Fibroblast of skin of scalp (primary cell): Measurements from ENCODE around the gene TF.
"Not testable (repeated sequence)": the region's sequence is repeated elsewhere in the genome, so short reads cannot be mapped to it uniquely, and the experiment has no call there.

ENCODE experiments used
- DNase-seq: peaks from one replicate; pipeline ENCODE4 v3.0.0-alpha.2; 2013

Gene TF

GRCh38 chr3:133767607-133768006, 21.4 kb downstream of the TF start:
- DNase-seq = no peak

DNA sequence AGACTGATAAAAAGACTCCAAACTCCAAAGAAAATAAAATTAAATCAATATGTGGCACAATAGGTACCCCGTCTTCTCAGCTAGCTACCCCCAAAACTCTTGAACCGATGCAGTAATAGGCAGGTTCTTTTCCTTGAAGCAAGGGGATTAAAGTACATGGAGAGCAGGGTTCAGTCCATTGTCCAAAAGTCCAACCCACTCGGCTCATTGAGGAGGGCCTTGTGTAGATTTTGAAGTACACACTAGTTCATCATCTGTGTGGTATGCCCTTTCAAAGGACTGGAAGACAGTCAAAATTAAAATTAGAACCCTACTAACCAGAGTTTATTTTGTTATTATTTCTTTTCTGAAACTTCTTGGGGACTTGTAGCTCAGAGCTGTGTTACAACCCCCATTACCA, 23.3 kb downstream of the TF start:
- DNase-seq = no peak

- DNase-seq = no peak
Observed at GRCh38 chr3:133773732-133774131, 27.5 kb downstream of the TF start.

DNA sequence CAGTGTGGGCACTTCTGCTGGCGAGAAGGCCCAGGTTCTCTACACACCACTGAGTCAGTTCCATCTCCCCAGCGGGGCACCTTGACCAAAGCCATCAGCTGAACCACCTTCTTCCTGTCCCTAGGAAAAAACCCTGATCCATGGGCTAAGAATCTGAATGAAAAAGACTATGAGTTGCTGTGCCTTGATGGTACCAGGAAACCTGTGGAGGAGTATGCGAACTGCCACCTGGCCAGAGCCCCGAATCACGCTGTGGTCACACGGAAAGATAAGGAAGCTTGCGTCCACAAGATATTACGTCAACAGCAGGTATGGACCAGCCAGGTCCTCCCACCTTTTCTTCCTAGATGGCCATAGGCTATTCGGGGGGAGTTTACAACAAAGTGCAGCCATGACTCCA, 29.1 kb downstream of the TF start:
- DNase-seq = no peak

DNA sequence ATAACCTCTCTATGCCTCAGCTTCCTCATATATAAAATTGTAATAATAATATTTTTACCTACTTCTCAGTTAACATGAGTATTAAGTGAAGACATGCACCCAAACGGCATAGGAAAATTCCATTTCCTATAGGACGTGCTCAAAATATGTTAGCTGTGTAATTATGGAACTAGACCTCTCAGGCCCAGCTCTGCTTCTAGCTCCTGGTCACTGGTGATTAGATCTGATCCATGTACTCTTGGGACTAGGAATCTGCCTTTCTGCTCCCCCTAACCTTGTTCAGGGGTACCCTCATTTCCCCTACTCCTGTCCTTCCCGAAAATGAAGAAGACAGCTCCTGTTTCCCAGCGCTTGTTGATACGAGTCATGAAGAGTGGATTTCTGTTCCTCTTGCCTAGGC, 29.6 kb downstream of the TF start:
- no peak for DNase-seq

GRCh38 chr3:133776794-133777438, 30.7 kb downstream of the TF start:
- DNase-seq = no peak

GRCh38 chr3:133777807-133778568, 31.8 kb downstream of the TF start:
- no peak for DNase-seq

DNA sequence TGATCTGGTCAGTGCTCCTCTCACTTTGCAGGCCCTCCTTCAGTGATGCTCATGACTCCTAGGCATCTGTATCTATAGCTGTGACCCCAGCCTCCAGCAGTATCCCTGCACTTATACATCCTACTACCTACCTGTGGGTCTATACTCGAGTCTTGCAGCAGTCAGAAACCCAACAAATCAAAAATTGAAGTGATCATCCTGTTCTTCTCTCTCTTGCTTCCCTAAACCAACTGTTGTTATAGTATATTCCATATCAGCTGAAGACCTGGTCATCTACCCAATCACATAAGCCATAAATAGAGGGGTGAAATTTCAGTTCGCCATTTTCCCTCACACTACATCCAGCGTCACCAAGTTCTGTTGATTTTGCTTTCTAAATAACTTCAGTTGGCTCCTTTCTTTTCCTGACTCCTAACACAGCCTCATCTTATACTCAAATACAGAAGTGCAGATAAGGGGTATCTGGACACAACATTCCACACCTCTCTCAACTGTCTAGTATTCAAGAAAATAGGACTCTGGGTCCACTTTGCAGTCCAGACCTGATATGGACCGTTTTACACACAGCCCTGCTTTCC, 33.5 kb downstream of the TF start:
- no peak for DNase-seq

- not testable (repeated sequence) for DNase-seq
Observed at GRCh38 chr3:133780756-133781155, 34.6 kb downstream of the TF start.

DNA sequence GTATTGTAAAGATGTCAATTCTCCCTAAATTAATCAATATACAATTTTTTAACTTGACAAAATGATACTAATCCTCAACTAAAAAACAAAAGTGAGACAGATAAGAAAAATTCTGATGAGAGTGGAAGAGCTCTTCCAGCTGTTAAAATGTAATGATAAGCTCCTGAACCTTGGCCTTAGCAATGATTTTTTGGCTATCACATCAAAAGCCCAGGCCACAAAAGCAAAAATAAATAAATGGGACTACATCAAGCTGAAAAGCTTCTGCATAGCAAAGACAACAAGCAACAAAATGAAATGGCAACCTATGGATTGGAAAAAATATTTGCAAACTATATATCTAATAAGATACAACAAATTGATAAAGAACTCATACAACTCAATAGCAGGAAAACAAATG, 35.4 kb downstream of the TF start:
- no peak for DNase-seq

DNA sequence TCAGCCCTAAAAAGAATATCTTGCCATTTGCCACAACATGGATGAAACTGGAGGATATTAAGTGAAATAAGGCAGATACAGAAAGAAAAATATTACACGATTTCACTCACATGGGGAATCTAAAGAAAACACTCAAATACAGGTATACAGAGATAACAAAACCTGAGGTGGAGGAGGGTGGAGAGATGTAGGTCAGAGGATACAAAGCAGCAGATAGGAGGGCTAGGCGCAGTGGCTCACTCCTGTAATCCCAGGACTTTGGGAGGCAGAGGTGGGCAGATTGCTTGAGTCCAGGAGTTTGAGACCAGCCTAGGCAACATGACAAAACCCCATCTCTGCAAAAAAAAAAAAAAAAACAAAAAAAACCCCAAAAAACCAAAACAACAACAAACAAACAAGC, 36.3 kb downstream of the TF start:
- DNase-seq = no peak

DNA sequence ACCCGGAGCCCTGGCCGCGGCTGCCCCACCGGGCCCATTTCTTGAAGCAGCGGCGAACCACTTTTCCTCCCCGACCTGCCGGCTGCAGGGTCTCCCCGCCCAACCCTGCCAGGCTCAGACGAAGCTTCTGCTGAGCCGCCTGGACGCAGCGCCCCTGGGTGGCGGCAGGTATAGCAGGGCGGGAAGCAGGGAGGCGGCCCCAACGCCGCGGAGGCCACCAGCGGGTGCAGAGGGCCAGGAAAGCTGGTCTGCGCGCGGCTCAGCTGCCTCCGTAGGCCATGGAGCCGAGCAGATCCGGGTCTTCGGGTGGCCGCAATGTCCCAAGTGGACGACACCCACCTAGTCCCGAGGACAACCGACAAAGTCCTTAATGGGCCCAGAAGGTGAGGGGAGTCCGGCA, 37.6 kb downstream of the TF start:
- no peak for DNase-seq

GRCh38 chr3:133788024-133788423, 41.8 kb downstream of the TF start:
- no peak for DNase-seq

DNA sequence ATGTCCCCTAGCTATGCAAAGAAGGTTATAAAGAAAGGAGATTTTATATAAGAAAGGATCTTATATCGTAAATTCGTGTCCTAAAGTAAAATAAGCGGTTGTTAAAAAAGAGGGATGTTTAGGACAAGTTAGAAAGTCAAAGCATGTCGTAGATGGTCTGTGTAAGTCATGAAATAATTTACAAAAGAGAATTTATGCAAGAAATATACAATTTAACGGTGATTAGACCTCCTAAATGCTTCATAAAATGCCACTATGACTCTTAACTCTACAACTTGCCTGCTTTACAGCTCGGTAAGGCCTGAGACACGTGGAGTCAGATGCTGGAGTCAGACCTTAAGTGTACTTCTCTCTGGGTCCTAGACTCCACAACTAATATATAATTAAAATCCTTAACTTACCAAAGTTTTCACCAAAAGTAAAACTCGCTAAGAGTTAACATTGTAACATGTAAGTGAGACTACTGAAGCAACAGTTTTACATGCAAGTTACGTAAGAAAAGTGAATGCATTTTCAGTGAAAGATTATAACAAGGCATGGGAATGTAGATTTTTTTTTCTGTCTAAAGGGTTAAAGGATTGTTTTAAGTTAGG, 46.1 kb downstream of the TF start:
- peak; percentile 8 for DNase-seq

DNA sequence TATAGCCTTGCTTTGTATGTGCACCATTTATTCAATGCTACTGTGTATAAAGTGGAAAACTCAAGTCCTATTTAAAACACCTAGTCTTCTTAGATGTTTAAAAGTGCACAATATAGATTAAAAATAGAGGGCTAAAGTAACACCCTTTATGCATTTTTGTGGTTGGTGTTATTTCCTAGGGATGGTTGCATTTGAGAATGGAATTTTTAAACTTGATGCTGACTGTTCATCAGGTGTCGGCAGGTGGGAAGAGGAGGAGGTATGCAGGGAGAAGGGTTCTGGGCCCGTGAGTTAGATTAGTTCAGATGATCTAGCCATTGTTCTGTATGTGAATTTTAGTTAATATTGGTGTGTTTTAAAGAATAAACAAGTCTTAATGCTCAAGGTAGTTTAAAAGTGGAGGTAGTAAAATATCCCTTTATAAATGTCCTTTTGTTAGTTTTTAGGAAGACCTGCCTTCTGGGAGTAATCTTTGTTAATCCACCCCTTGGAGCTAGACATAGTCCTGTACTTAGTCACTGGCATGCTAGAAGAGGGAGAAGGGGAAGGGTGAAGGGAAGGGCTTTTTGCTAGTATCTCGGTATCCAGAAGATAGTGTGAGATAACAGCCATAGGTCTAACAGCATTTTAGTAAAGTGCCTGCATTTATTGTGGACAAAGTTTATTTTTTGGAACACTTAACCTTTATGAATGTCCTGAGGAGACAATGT, 51.4 kb downstream of the TF start:
- peak; percentile 9 for DNase-seq

GRCh38 chr3:133799794-133800585, 53.8 kb downstream of the TF start:
- no peak for DNase-seq

GRCh38 chr3:133803469-133803868, 57.3 kb downstream of the TF start:
- no peak for DNase-seq

DNA sequence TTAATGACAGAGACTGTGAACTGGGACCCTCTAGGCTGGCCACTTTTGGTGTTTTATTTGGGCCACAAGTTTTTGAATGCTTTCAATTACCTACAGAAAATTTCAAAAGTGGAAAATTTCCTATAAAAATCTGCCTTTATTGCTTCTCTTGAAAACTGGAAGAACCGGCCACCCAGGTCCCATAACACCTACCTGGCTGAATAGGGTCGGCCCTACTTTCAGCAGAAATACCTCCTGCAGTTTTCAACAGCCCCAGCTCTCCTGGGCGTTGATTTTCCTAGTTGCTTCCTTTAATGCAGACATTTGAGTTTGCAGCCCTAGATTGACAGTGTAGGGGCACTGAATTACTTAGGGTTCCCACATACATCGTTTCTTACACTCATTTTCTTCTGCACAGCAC, 58.7 kb downstream of the TF start:
- no peak for DNase-seq

- no peak for DNase-seq
Observed at GRCh38 chr3:133805384-133805701, 59.1 kb downstream of the TF start.

GRCh38 chr3:133805702-133806475, 59.7 kb downstream of the TF start, which contains the start of gene SRPRB:
Gene SRPRB (plus strand): TSS chr3:133805815. CDS start chr3:133805849, 34 bp downstream.
- DNase-seq = peak; percentile 94

DNA sequence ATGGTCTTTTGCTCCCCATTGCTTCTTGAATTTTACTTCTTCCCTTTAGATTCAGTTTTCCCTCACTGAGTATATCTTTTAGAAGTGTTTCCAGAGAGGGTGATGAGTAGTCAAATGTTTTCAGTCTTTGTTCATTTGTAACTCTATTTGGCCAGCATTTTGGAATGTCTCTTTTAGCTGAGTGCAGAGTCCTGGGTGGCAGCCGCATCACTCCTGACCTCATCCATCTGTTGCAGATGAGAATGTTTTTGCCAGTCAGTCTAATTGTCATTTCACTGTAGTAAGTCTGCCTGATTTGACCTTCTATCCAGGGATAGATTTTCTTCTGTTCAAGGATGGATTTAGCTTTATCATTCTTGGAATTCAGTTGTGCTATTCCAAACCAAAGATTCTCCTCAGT, 66.7 kb downstream of the TF start:
- peak; percentile 25 for DNase-seq
